Stomach (tissue), 4 donors: ENCODE measurements around the gene DGKD.

Experiments
- EP300 ChIP-seq: sonication (generic); formaldehyde crosslinking; IDR thresholded peaks from one replicate; pipeline ENCODE4 v1.6.1; 2017; ENCODE audit warnings: antibody characterized with exemption
- POLR2A ChIP-seq, 4 donors: fragments of 450-650 bp; IDR thresholded peaks; one replicate each; pipeline ENCODE4 v1.6.1; 2016; ENCODE audit warnings: antibody characterized with exemption in 4 of 4, control low read depth in 2 of 4, mild to moderate bottlenecking in 1 of 4, moderate library complexity in 1 of 4
- POLR2AphosphoS5 ChIP-seq, 3 donors: sonication (generic); formaldehyde crosslinking; IDR thresholded peaks; one replicate each; pipeline ENCODE4 v1.6.1; 2016; ENCODE audit warnings: antibody characterized with exemption in 3 of 3
- TF ChIP-seq, protein P1 (sequence below), 7 experiments: fragments of 450-650 bp in 4 of 7; fragments of 200-600 bp in 3 of 7; sonication (generic) in 3 of 7; IDR thresholded peaks; one replicate each; pipeline ENCODE4 v1.5.1; 2016 to 2019; ENCODE audit warnings: antibody characterized with exemption in 7 of 7, control low read depth in 2 of 7, mild to moderate bottlenecking in 1 of 7

DNA sequence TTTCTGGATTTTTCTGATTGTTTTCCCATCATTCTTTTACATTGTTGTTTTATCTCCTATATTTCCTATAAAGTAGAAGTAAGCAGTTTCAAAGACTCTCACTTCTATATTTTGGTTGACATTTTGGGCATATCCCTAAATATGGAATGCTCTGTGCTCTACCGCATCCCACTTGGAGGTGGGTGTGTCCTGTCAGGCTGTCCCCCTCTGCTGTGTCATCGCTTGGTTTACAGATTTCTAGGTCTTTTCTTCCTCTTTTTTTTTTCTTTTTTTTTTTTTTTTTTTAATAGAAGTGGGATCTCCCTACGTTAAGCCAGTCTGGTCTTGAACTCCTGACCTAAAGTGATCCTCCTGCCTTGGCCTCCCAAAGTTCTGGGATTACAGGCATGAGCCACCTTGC, 13.3 kb downstream of the DGKD start:
- no peak for TF ChIP-seq EP300
- TF ChIP-seq, protein P1, sequence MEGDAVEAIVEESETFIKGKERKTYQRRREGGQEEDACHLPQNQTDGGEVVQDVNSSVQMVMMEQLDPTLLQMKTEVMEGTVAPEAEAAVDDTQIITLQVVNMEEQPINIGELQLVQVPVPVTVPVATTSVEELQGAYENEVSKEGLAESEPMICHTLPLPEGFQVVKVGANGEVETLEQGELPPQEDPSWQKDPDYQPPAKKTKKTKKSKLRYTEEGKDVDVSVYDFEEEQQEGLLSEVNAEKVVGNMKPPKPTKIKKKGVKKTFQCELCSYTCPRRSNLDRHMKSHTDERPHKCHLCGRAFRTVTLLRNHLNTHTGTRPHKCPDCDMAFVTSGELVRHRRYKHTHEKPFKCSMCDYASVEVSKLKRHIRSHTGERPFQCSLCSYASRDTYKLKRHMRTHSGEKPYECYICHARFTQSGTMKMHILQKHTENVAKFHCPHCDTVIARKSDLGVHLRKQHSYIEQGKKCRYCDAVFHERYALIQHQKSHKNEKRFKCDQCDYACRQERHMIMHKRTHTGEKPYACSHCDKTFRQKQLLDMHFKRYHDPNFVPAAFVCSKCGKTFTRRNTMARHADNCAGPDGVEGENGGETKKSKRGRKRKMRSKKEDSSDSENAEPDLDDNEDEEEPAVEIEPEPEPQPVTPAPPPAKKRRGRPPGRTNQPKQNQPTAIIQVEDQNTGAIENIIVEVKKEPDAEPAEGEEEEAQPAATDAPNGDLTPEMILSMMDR (IDR thresholded peaks at IDR 0.05) = no peak
- no peak for TF ChIP-seq POLR2AphosphoS5 (IDR thresholded peaks at IDR 0.05)
- TF ChIP-seq POLR2A (IDR thresholded peaks at IDR 0.05) = no peak
